GM18505 (cell line): Measurements from ENCODE around the gene CD274.
"Not testable (repeated sequence)": the region's sequence is repeated elsewhere in the genome, so short reads cannot be mapped to it uniquely, and the experiment has no call there.

Source experiments
- ATAC-seq: cut with Tn5 transposase; IDR thresholded peaks from one replicate; pipeline ENCODE4 v1.9.1; 2021; ENCODE audit not compliant: unreplicated experiment
- POLR2A ChIP-seq: IDR thresholded peaks from 4 replicates; pipeline ENCODE4 v1.6.1; 2011; ENCODE audit warnings: borderline replicate concordance; ENCODE audit not compliant: insufficient read depth, insufficient read length; ENCODE audit errors: extremely low read depth

CD274 gene

DNA sequence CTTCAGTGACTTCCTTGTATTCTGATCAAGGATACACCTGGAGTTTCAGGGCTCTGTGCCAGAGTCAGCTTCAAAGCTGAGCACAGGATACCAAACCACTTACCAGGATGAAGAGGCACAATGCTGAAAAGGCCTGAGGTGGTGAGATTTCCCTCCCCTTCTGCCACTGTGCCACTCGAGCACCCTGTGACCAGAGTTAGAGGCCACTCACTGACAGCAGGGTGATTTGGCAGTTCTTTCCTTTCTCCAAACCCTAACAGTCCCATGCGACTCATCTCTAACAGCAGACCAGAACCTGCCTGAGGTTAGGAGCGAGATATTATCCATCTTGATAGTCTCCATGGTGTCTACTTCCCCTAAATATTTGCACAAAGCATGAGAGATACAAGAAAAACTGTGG is 14.4 kb upstream of the CD274 start:
- TF ChIP-seq POLR2A, result no peak
- ATAC-seq, result no peak

DNA sequence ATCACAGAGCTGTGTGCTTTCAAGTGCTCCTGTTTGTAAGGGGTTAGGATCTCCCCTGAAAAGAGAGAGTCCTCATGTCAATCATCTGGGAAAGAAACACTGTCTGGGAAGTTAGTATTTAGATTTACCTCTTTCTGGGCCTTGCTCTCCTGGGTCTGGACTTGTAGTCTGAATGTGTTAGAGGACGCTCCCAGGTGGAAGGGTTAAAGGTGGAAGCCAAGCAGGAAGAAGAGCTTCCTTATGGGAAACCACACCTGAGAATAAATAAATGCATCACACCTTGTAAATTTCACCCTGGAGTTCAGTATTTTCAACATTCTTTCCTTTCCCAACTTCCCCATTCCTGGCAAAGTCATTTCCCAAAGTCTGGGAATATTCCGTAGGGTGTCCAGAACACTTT is 13.9 kb upstream of the CD274 start:
- TF ChIP-seq POLR2A, result no peak
- no peak for ATAC-seq

DNA sequence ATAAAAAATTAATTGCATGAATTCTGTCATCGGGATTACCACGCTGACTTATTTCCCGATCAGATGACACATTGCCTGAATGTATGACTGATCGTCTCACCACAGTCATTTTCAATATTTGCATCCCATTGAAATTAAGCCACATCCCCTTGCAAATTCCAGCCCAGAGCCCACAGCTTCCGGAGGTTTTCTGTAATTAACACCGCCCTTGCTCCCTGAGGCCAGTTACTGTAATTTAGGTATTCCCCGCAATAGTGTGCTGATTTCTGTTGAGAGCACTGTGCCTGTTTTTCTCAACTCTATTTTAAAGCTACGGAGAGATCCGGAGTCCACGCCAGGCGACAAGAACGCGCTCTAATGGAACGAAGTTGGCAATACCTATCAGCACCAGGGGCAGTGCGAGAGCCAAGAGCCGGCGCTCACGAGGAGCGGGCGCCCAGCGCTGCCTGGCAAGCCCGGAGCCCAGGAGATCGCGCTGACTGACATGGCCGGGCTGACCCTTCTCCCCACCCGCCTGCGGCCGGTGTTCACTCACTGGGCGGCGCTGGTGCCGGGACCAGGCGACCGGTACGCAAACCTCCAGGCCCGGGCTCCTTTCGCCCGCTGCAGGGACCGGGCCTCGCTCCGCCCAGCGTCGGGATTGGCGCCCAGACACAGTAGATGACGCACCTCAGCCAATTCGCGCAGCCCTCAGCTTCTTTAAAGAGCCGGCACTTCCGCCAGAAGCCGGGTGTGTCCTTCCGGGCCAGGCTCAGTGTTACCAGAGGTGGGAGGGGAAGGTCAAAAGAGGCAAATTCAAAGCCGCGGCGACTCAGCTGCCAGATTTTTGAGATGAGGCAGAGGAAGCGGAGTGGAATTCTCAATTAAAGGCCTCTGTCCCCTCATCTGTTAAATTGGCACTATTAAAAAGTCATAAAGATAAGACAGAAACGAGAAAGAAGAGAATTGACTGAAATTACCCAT is 12.8 kb upstream of the CD274 start, which contains the start of gene PLGRKT:
PLGRKT (minus strand) TSS at position 672 of the 963 bp plus-strand sequence. CDS start 5,948 bp downstream, outside the sequence.
- TF ChIP-seq POLR2A, result peak; percentile 95
- peak; percentile 87 for ATAC-seq

DNA sequence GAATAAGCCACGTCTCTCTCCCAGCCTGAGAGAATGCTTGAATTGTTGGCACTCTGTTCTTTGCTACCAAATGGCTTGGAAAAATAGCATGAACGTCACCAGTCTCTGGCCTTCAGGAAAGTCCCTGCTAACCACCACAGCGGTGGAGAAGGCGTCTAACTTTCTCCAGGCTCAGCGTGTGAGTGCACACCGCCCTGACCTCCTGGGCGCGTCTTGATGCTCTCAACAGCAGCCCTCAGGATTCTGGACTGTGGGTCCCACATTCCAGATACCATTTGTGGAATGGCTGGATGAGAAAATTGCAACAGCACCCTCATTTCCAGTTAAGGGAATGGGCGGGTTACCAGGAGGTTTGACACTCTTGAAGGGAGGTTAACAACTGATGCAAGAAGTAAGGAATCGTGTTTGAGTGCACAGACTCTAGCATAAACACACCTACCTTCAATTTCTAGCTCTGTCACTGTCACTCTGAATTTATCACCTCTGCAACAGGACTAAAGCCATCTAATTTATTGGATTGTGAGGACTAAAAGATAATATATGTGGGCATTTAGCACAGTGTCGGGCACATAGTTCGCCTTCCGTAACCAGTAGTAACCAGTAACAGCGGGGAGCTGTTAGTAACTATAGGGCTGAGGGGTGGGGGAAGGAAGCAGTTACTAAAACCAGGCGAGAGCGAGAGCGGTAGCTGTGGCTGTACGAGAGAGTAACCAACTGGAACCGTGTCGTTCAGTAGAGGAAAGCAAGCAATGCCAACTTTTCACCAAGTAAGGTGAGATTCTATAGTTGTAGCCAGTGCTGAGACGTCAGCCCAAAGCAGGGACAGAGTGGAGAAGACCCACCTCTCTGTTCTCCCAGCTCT is 11.8 kb upstream of the CD274 start:
- peak; percentile 66 for ATAC-seq
- TF ChIP-seq POLR2A, result peak; percentile 37

DNA sequence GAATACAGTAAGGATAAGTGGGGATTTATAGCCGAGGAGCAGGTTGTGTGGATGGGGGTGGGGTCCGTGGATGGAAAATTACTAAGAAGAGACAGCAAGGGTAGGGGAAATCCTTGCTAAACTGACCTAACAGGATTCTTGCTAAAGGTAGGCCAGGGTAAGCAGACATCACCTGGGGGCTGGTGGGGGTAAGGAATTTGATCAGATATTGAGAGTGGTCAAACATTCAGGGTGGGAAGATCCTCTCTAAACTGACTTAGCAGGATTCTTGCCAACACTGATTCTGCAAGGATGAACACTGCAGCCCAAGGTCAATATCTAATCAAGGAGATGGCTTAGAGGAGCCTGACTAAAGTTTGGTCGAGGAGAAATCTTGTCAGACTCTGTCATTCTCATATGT is 9.9 kb upstream of the CD274 start:
- TF ChIP-seq POLR2A, result no peak
- no peak for ATAC-seq

DNA sequence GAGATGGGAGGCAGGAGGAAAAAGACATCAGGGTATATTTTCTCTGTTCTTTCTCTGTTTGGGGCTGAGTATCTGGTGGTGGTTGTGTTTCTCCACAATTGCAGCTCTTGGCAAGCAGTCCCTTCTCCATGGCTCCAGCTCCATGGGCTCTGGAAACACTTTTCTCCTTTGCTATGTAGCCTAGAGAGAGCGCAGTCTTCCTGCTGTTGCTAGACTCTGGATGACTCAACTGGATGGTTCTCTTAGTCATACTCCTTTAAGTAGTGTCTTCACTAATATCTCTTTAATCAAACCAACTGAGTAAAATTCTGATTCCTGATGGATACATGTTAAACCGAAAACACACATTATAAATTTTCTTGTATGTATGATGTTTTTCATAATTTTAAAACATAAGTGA is 9.3 kb upstream of the CD274 start:
- TF ChIP-seq POLR2A, result no peak
- ATAC-seq, result no peak

DNA sequence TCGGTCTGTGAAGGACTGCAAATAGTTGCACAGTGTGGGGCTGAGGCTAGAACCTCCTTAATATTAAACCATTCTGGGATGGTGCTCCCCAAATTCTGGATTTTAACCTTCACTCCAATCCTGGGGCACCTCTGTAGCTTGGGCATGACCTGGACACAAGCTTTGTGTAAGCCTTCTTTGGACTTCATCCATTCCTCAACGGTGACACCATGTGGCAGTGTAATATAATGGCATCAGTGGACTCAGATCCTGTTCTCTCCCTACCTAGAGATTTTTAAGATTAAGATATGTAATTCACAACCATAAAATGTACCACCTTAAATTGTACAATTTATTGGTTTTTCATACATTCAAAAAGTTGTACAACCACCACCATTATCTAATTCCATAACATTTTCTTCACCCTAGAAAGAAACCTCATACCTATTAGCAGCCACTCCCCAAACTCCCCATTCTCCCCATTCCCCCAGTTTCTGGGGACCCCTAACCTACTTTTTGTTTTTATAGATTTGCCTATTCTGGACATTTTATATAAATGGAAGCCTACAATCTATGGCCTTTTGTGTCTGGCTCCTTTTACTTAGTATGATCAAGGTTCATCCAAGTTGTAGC is 7.8 kb upstream of the CD274 start:
- no peak for ATAC-seq
- no peak for TF ChIP-seq POLR2A

DNA sequence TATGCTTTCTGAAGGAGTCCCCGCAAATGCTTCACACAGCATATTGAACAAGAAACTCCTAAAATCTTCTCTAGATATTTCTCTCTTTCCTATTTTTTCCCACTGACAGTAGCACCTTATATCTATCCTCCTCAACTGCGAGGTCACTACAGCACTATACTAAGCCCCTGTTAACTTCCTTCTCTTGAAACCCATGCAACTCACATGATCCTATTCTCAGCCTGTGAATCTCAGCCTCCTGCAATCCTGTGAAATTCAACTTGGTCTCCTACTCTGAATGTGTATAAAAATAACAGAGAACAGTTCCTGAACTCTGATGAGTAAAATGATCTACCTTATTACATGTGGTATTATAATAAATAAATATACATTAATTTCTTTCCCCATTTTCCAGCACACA is 6.5 kb upstream of the CD274 start:
- no peak for ATAC-seq
- no peak for TF ChIP-seq POLR2A

DNA sequence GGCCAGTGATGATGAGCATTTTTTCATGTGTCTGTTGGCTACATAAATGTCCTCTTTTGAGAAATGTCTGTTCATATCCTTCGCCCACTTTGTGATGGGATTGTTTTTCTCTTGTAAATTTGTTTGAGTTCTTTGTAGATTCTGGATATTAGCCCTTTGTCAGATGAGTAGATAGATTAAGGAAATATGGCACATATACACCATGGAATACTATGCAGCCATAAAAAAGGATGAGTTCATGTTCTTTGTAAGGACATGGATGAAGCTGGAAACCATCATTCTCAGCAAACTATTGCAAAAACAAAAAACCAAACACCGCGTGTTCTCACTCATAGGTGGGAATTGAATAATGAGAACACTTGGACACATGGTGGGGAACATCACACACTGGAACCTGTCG is 5.2 kb upstream of the CD274 start:
- not testable (repeated sequence) for ATAC-seq

DNA sequence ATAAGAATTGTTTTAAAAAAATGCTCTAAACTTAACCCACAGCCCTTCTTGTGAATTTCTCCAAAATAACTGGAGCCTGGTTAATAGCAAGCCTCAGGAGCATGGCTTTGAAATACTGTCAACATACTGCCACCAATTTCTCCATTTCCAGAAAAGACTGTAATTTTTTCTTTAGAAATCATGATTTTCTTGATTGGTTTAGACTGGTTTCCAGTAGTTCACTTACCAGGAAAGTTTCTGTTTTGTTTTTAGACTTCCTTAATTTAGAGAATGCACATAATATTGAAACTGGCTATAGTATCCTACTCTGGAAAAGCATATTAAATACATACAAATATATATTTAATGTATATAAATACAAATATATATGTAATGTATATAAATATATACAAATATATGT is 4.5 kb upstream of the CD274 start:
- TF ChIP-seq POLR2A, result no peak

DNA sequence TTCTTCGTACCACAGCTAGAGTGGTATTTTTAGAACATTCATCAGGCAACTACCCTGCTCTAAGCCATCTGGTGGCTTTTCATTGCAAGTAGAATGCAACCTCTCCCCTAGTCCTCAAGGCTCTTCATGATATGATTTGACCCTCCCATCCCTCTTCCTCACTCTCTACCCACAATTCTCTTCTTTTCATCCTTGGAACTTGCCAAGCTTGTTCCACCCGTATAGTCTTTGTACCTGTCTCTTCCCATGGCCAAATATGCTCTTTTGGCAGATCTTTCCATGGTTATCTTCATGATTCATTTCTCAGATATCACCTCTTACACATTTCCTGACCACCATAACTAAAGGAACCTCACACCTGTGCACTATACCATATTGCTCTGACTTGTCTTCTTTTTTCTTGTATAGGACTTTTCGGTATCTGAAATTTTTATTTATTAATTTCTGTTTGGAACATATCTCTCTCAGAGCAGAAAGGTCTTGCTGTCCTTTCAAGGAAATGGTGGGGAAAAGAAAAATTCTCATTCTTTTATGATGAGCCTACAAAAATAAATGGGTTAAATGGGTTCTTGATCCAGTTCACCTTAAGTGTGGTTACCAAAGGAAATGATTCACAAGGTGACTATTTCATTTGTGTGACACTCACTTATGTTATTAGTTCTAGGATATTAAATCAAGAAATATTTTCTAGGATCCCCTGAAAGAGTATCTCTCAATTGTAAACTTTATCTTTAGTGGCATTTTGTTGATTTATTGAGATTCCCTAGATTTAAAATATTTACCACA is 3.7 kb upstream of the CD274 start:
- ATAC-seq, result no peak
- TF ChIP-seq POLR2A, result no peak

More for the DNA sequence above, 4.5 kb upstream of the CD274 start:
- ATAC-seq, result no peak

DNA sequence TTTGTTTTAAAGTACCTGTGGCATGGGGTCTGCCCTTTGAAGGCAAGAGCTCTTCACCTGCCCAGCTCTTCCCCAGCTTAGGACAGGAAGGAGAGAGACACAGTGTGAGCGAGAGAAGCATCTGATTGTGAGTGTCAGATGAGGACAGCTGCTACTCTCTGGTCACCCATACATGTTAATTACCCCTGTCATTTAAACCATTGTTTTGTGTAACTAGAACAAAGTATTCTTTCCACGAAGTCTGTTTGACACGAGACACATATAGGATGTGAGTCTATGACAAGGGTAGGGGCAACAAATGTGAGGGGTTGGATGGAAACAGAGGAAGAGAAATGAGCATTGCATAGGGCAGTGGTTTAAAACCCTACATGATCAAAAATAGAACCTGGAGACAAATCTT is 3.0 kb upstream of the CD274 start:
- no peak for TF ChIP-seq POLR2A
- no peak for ATAC-seq

DNA sequence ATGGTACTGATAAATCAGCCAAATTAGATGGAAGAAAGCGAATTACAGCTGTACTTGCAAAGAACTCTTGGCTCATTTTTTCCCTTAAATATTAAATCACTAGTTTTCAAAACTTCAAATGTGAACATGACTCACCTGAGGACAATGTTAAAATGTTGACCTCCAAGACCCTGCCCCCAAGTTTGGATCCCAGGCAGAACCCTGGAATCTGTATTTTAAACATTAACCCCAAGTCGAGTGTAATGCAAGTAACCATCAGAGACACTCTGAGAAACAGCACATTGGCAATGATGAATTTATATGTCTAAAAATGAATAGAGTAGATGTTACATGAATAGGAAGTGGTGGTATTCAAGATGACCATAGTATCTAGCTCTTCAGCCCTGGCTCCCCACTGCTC is 2.3 kb upstream of the CD274 start:
- ATAC-seq, result no peak
- no peak for TF ChIP-seq POLR2A
